ENCODE data around the gene LRRC52. TPM values are rescaled to one million over a fixed set of nuclear protein-coding genes. Genes with fewer than 3 reads are reported as not detected.

The LRRC52 gene
- total and polyA plus RNA-seq, 9 of the 15 experiments (the other 6 are each of a cell fraction or from before 2014, with no cell fraction given): not detected

- no TSS peak for BruUV-seq (replicated peaks)
- 17% methylated on average over 3 of the region's 3 CpGs for WGBS (ENCODE audit: insufficient coverage, low coverage, missing lambda C conversion rate)
Measured at GRCh38 chr1:165612062-165612461, 68.3 kb downstream of the LRRC52 start.

More at GRCh38 chr1:165612062-165612461, 68.3 kb downstream of the LRRC52 start:
- H3K79me2 ChIP-seq (ENCODE audit: control insufficient read depth, insufficient read depth, low read length): no peaks in the 10 kb centered on the region
- no peak overlapping the region for H3K27ac ChIP-seq (ENCODE audit: extremely low read depth, low read depth, low read length)
- ATAC-seq (no peak), FAIRE-seq (no peak), DNase-seq (ENCODE audit: extremely low read depth in 1 of 4, low spot score in 3 of 4) (no peak)
- no peaks in the 10 kb centered on the region for H3K4me1 ChIP-seq (replicated peaks in 1 of 2; ENCODE audit: control insufficient read depth in 2 of 2, insufficient read depth in 2 of 2, low read length in 2 of 2)
- no peaks in the 10 kb centered on the region for H3K9me1 ChIP-seq (ENCODE audit: control insufficient read depth, insufficient read depth, low read length)
- H3K4me3 ChIP-seq: no peak overlapping the region
- no peak for TF ChIP-seq TAF7 (tag; IDR thresholded peaks at IDR 0.05)
- no peak for TF ChIP-seq ZNF124 (CRISPR knock-in tag; IDR thresholded peaks at IDR 0.05)
- no peak for TF ChIP-seq NR4A1 (CRISPR knock-in tag; IDR thresholded peaks at IDR 0.05)
- no peak for TF ChIP-seq NR4A1 (tag; IDR thresholded peaks at IDR 0.05)
- TF ChIP-seq JUNB (CRISPR knock-in tag; conservative IDR thresholded peaks at IDR 0.05): no peak
- TF ChIP-seq USF1 (CRISPR knock-in tag; IDR thresholded peaks at IDR 0.05): no peak
- no peak for TF ChIP-seq HES1 (IDR thresholded peaks at IDR 0.05; ENCODE audit: low read depth)
- TF ChIP-seq ZNF134 (CRISPR knock-in tag; conservative IDR thresholded peaks at IDR 0.05): no peak
- TF ChIP-seq ZBTB5 (IDR thresholded peaks at IDR 0.05): no peak
- TF ChIP-seq, protein P1, sequence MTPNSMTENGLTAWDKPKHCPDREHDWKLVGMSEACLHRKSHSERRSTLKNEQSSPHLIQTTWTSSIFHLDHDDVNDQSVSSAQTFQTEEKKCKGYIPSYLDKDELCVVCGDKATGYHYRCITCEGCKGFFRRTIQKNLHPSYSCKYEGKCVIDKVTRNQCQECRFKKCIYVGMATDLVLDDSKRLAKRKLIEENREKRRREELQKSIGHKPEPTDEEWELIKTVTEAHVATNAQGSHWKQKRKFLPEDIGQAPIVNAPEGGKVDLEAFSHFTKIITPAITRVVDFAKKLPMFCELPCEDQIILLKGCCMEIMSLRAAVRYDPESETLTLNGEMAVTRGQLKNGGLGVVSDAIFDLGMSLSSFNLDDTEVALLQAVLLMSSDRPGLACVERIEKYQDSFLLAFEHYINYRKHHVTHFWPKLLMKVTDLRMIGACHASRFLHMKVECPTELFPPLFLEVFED (CRISPR knock-in tag; conservative IDR thresholded peaks at IDR 0.05): no peak
- TF ChIP-seq MEF2D (tag; conservative IDR thresholded peaks at IDR 0.05; ENCODE audit: low read depth): no peak
- no peak for TF ChIP-seq RUNX1 (IDR thresholded peaks at IDR 0.05; ENCODE audit: low read depth)
- no peak for TF ChIP-seq PREB (CRISPR knock-in tag; IDR thresholded peaks at IDR 0.05)
- no peak for TF ChIP-seq DEAF1 (CRISPR knock-in tag; IDR thresholded peaks at IDR 0.05)
- TF ChIP-seq PHB (CRISPR knock-in tag; IDR thresholded peaks at IDR 0.05): no peak
- no peak for TF ChIP-seq SMAD2 (IDR thresholded peaks at IDR 0.05; ENCODE audit: low read depth, low read length)
- no peak overlapping the region for H3K4me2 ChIP-seq (ENCODE audit: insufficient read depth, low read length)
- no peaks in the 10 kb centered on the region for H3K27me3 ChIP-seq (ENCODE audit: control insufficient read depth in 2 of 2, insufficient read depth in 2 of 2, low read length in 2 of 2)
- H4K20me1 ChIP-seq (replicated peaks; ENCODE audit: control insufficient read depth, insufficient read depth, low read length): no peaks in the 10 kb centered on the region
- CTCF ChIA-PET (ENCODE audit: low intra/inter-chr PET ratio): no interaction called here
- POLR2A ChIA-PET: no interaction called here
- intact Hi-C loops (cut with micrococcal nuclease): no loop called here
- H2AFZ ChIP-seq (ENCODE audit: low read depth, low read length): no peak overlapping the region
- H3K36me3 ChIP-seq (ENCODE audit: control insufficient read depth, insufficient read depth, low read length): no peaks in the 10 kb centered on the region
- in situ Hi-C loops (cut with MboI): no loop called here
- H3K9ac ChIP-seq (ENCODE audit: insufficient read depth in 1 of 2, low read depth in 2 of 2, low read length in 2 of 2): no peak overlapping the region
- H3K9me3 ChIP-seq (replicated peaks; ENCODE audit: control insufficient read depth, insufficient read depth, low read depth, low read length): no peaks in the 10 kb centered on the region
